Activated T-cell treated with anti-CD3 and anti-CD28 coated beads, Interleukin-2, amount 50 U/mL, for 1 hour (primary cell): ENCODE data around the gene PDPK1.
"Not testable (repeated sequence)": the region's sequence is repeated elsewhere in the genome, so short reads cannot be mapped to it uniquely, and the experiment has no call there.

Source experiments
- DNase-seq: peaks from one replicate; pipeline ENCODE4 v3.0.0-alpha.2; 2020

Gene PDPK1

DNA sequence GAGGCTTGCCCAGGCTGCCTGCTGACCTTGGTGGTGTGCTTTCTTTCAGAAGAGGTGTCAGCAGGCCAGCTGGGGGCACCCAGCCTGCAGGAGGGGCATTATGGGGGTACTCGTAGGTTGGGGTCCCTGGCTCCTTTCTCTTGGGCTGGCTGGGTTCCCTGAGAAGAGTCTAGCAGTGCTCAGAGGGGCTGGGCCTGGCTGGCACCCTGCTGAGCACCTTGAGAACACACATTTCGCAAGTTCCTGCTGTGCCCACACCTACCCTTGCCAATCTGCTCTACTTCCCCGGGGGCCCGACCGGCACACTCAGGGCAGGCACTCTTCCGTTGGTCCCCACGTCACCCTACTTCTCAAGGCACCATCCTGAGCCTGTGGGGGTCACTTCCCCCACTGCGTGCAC, 11.7 kb upstream of the PDPK1 start:
- DNase-seq = no peak

- DNase-seq = no peak
Observed at GRCh38 chr16:2527071-2527783, 10.6 kb upstream of the PDPK1 start.

DNA sequence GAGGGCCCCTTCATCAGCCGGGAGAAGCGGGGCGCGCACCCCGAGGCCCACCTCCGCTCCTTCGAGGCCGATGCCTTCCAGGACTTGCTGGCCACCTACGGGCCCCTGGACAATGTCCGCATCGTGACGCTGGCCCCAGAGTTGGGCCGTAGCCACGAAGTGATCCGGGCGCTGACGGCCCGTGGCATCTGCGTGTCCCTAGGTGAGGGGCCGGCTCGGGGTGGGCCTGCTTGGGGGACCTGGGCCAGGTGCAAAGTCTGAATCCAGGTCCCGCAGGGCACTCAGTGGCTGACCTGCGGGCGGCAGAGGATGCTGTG, 10.1 kb upstream of the PDPK1 start:
- DNase-seq = no peak

GRCh38 chr16:2528161-2529060, 9.4 kb upstream of the PDPK1 start:
- no peak for DNase-seq

GRCh38 chr16:2529061-2529931, 8.5 kb upstream of the PDPK1 start:
- no peak for DNase-seq

DNA sequence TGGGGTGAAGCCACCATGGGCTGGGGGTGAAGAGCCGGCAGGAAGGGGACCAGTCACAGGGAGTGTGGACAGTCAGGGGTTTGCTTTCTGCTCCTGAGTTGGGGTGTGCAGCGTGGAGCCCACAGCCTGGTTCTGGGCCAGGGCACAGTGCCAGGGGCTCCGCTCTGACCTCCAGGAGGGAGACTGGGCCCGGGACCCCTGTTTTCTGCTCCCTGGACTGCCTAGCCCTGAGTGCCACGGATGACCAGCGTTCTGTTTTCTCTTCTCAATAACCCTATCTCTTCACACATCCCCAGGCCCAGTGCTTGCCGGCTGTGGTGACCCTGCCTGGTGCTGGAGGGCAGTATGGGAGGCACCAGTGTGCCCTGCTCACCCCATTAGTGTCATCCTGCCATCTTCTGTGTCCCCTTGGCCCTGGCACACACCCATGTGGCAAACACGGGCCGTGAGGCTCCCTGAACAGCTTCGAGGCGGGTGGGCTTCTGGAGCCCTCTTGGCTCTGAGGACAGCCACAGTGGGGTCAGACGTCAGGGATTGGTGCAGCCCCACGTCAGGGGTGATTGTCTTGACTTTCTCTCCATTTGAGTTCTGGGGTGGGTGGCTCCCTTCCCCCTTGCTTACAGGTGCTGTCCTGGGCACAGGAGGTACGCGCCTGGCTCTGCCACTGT, 7.7 kb upstream of the PDPK1 start:
- DNase-seq = no peak

- no peak for DNase-seq
Observed at GRCh38 chr16:2530629-2531318, 7.0 kb upstream of the PDPK1 start.

GRCh38 chr16:2531371-2531695, 6.5 kb upstream of the PDPK1 start, which contains the start of gene CEMP1:
TSS of gene CEMP1 (minus strand) at chr16:2531408. CDS start at chr16:2531073, 335 bp downstream.
- DNase-seq = no peak

- DNase-seq = peak; percentile 95
Observed at GRCh38 chr16:2531696-2532493, 5.9 kb upstream of the PDPK1 start.

- peak; percentile 63 for DNase-seq
Observed at GRCh38 chr16:2532494-2533141, 5.2 kb upstream of the PDPK1 start.

DNA sequence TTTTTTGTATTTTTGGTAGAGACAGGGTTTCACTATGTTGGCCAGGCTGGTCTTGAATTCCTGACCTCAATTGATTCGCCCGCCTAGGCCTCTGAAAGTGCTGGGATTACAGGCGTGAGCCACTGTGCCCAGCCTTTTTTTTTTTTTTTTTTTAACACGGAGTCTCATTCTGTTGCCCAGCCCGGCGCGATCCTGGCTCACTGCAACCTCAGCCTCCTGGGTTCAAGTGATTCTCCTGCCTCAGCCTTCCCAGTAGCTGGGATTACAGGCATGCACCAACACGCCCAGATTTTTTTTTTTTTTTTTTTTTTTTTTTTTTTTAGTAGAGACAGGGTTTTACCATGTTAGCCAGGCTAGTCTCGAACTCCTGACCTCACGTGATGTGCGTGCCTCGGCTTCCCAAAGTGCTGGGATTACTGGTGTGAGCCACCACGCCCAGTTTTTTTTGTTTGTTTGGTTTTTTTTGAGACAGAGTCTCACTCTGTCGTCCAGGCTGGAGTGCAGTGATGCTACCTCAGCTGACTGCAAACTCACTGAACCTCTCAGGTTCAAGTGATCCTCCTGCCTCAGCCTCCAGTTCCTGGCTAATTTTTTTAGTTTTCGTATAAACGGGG, 4.6 kb upstream of the PDPK1 start:
- DNase-seq = not testable (repeated sequence)

- no peak for DNase-seq
Observed at GRCh38 chr16:2533912-2534311, 3.9 kb upstream of the PDPK1 start.

DNA sequence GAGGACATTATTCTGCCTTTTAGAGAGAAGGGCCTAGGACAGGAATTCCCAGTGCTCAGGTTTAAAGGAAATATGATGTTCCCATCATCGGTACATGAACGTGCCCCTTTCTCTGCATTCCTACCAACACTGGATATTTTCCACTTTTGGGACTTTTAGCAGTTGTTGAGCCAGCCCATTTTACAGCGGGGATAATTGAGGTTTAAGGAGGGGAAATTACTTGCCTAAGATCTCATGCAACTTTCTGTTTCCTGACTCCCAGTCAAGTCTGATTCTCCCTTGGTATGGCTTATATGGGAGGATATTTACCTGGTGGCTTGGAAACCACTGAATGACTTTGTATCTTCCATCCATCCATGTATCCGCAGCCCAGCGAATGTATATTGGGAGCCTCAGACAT, 3.5 kb upstream of the PDPK1 start:
- DNase-seq = not testable (repeated sequence)

DNA sequence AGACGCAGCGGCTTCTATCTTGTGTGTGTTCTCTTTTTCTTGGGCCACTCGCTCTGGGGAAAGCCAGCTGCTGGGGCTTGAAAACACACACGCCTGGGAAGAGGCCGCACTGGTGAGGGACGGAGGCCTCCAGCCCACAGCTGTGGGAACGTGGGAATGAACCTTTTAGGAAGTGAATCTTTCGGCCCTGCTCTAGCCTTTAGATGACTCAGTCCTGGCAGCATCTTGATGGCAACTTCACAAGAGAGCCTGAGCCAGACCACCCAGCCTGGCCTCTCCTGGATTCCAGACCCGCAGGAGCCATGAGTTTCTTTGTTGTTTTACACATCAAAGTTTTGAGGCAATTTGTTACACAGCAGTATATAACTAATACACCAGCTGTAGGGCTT, 2.2 kb upstream of the PDPK1 start:
- DNase-seq = no peak

- not testable (repeated sequence) for DNase-seq
Observed at GRCh38 chr16:2539192-2539844, 1.5 kb downstream of the PDPK1 start.

- peak; percentile 55 for DNase-seq
Observed at GRCh38 chr16:2539845-2540458, 2.1 kb downstream of the PDPK1 start.

- DNase-seq = not testable (repeated sequence)
Observed at GRCh38 chr16:2540912-2541311, 3.1 kb downstream of the PDPK1 start.

- DNase-seq = not testable (repeated sequence)
Observed at GRCh38 chr16:2541409-2541808, 3.6 kb downstream of the PDPK1 start.

GRCh38 chr16:2543771-2544170, 6.0 kb downstream of the PDPK1 start:
- DNase-seq = not testable (repeated sequence)
